HUDEP-2 (cell line): ENCODE data around the gene KDM1A.
A peak's percentile ranks its signal among the peaks of the same experiment; 100 is the strongest.
"Not testable (repeated sequence)": the region's sequence is repeated elsewhere in the genome, so short reads cannot be mapped to it uniquely, and the experiment has no call there.

Experiments used
- DNase-seq, 76 experiments: peaks; one replicate each; lab custom pipeline; 2025; ENCODE audit not compliant: unreplicated experiment in 76 of 76; lab: John Stamatoyannopoulos, UW

The KDM1A gene

DNA sequence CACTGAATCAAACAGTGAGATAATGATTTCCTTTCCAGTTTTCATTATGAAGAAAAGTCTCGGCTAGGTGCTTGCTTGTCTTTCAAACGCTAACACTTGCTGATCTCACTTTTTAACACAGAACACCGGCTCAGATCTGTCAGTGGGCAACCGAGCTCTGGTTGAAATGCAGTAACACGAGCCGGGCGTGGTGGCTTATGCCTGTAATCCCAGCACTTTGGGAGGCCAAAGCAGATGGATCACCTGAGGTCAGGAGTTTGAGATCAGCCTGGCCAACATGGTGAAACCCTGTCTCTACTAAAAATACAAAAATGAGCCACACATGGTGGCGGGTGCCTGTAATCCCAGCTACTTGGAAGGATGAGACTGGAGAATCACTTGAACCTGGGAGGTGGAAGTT lies 9.2 kb upstream of the KDM1A start:
- not testable (repeated sequence) for DNase-seq

DNA sequence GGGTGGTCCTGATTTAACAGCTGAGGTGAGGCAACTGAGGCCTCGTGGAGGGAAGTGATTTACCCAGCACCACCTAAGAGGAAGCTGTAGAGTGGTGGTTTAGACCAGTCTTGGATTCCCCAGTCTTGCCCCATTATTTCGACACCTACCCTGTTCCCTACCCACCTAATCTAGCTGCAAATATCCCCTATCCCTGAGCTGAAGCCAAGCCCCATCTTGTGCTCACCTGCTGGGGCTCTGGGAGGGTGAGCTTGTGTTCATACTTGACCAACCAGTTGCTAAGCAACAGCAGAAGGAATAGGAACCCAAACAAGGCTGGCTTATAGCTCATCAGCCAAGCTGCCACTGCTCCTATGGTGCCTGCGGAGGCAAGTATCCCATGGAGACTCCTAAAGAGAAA lies 5.6 kb upstream of the KDM1A start:
- no peak for DNase-seq

DNA sequence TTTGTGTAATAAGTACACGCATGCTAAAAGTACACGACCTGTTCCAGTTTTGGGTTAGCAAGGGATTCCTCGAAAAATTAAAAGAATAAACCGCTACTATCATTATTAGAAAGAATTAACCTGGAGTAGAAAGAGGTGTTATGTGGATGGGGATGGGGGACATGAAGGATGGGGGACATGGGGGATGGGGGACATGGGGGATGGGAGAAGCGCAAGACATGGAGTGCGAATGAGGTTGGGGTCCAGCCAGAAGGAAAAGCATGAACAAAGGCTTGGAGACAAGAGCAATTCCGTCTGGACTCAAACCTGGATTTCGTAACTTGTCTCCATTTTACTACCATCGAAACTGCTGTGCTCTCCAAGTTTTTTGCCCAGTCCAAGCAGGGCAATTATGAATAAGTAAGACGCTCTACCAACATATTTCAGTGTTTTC lies 591 bp upstream of the KDM1A start:
- DNase-seq: peak in 1 of 76 experiments; percentile 35

DNA sequence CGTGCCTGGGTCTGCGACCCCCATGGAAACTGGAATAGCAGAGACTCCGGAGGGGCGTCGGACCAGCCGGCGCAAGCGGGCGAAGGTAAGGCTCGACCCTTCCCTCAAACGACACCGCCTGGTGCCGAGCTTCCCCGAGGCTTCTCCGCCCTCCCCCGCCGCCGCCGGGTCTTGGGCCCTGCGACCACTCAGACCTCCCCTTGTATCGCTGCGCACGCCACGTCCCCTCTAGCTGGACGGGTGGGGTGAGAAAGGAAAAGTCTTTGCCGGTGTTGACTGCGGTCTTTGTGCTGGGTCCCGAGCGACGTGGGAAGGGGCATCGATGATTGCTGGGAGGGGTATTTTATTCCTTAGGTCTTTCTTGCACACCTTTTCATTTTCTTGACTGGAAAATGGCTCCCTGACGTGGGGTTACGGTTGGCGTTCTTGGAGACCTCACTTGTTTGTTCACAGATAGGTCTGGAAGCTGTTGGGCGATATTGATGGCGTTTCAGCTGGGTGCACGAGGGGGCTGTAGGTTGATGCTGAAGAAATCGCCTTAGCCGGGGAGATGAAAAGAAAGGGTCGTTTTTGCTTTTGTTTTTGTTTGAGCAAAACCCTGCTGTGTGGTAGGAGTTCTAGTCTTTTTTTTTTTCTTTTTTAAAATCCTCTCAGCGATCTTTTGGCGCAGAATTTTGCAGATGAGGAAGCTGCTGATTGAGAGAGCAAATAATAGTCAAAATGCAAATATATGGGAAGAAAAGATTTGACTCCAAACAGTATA lies 776 bp downstream of the KDM1A start:
- DNase-seq: peak in 30 of 76 experiments; percentile 5 to 56 (median 20)

DNA sequence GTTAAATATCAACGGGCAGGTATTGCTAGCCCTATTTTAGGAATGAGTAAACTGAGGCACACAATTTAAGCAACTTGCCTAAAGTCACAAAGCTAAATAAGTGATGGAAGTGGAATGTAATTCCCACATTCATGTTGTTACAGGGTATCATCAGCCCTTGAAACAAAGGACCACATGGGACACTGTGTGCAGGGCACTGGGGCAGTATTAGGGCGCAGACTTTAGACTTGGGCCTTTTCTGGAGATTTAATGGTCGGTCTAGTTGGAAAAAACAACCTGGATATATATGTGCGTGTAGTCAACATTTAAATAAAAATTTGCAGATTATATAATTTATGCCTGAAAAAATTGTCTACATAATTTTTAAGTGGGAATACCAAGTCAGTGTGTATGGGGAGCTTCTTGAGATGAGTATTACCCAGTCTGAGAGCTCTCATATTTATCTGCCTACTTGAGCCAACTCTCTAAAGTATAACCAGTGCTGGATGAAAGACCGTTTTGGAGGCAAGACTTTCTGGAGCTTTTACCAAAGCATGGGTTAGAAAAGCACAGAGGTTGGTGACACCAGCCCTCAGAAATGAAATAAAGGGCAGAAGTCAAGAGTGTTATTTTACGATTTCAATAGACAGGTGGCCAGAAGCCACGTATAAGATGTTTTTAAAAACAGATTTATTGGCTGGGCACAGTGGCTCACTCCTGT lies 1.6 kb downstream of the KDM1A start:
- DNase-seq: peak in 3 of 76 experiments; percentile 2 to 18 (median 15)

DNA sequence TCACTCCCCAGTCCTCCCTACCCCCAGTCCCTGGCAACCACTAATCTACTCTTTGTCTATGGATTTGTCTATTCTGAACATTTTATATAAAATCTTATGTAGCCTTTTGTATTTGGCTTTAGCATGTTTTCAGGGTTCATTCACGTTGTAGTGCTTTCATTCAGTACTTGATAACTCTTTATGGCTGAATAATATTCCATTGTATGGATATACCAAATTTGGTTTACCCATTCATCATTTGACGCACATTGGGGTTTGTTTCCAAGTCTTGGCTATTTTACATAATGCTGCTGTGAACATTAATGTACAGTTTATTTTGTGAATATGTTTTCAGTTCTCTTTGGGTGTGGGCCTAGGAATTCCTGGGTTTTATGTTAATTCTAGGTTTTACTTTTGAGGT lies 2.6 kb downstream of the KDM1A start:
- no peak for DNase-seq

DNA sequence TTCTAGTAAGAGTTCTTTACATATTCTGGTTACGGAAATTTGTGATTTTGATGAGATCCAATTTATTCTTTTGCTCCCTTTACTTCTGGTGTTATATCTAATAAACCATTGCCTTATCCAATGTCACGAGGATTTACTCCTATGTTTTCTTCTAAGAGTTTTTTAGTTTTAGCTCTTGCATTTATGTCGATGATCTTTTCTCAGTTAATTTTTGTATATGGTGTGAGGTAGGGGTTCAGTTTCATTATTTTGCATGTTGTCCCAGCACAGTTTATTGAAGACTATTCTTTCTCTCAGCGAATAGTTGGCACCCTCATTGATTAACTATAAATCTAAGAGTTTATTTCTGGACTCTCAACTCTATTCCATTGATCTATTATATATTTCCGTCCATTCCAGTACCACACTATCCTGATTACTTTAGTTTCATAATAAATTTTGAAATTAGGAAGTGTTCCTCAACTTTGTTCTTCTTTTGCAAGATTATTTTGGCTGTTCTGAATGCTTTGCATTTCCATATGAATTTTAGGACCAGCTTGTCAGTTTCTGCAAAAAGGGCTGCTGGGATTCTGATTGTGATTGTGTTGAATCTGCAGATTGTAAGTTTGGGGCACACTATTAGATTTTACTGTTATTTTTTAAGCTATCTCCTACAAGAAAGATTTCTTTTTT lies 4.0 kb downstream of the KDM1A start:
- no peak for DNase-seq

DNA sequence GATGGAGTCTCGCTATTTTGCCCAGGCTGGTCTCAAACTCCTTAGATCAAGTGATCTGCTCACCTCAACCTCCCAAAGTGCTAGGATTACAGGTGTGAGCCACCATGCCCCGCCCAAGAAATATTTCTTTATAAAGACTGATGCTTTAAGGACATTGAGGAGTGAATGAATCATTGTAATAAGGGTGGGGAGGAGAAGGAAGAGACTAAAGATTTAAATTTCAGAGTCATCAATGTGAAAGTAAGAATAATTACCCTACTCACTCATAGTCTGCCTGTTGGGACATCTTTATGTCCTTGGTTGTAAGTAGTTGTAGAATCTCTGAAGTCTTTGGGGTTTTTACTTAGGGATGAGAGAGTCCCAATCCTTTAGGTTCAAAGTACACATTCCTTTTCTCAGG lies 7.3 kb downstream of the KDM1A start:
- no peak for DNase-seq

DNA sequence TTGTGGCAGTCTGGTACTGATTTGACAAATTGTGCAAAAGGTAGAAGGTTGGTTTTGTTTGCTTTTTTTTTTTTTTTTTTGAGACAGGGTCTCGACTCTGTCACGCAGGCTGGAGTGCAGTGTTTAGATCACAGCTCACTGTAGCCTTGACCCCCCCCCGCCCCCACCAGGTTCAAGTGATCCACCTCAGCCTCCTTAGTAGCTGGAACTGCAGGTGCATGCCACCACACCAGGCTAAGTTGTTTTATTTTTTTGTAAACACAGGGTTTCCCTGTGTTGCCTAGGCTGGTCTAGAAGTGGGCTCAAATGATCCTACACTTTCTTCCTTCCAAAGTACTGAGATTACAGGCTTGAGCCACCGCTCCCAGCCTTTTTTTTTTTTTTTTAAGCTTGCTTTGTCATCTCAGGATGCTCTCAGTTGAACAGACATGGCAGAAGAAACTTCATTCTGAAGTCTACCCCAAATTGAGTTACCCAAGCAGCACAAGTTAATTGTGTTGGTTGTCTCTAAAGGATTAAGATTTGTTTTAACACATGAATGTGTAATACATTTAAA lies 8.2 kb downstream of the KDM1A start:
- DNase-seq: no peak

DNA sequence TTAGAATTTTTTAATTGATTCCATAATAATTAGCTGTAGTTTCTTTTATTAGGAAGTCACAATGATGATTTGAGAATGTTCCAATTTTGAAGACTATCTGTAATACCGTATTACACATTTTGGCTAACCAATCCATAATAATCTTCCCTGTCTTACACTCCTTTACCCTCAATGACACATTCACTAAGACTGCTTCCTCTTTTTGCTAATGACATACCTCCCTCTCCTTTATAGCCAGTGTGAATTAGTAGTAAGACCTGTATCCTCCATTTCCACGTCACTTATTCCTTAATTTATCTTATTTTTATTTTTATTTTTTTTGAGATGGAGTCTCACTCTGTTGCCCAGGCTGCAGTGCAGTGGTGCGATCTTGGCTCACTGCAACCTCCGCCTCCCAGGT lies 10.1 kb downstream of the KDM1A start:
- DNase-seq: no peak

DNA sequence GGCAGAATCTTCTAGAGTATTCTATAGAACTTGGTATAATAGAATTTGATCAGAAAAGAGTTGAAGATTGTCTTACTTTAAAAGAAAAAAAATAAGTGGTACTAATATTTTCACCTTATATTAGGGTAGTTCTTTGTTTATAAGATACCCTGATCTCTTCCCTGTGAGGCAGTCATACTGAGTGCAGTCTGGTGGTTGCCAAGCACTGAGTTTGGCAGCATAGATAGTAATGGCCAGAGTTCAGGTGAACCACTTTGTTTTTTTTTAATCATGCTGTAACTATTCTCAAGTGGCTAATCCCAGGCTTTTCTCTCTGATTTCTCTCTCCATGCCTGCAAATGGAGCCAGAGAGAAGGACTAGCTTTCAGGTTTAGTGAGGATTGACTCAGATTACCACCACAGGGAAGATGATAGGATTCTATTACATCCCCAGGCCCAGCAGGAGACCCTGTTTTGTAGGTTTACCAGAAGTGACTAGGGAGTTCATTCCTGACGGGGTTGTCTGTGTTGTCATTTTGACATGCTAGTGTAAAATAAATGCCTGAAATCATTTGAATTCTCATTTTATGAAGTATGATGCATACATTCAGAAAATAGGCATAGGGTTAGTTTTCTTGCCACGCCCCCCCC lies 16.7 kb downstream of the KDM1A start:
- no peak for DNase-seq

DNA sequence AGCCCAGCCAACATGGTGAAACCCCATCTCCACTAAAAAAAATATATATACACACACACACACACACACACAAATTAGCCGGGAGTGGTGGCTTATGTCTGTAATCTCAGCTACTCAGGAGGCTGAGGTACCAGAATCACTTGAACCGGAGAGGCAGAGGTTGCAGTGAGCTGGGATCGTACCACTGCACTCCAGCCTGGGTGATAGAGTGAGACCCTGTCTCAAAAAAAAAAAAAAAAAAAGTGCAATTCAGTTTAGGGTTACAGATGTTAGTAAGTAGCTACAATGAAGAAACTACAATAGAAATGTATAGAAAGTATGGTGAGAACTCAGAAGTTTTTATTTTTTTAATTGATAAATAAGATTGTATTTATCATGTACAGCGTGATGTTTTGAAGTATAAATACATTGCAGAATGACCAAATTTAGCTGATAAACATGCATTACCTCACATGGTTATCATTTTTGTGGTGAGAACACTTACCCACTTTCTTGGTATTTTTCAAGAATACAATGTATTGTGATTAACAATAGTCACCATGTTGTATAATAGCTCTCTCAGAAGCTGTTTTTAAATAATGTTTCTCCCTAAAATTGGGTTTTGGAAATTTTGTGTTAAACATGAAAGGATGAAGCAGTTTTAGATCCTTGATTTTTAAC lies 17.9 kb downstream of the KDM1A start:
- peak in 1 of 76 experiments; percentile 4 for DNase-seq

DNA sequence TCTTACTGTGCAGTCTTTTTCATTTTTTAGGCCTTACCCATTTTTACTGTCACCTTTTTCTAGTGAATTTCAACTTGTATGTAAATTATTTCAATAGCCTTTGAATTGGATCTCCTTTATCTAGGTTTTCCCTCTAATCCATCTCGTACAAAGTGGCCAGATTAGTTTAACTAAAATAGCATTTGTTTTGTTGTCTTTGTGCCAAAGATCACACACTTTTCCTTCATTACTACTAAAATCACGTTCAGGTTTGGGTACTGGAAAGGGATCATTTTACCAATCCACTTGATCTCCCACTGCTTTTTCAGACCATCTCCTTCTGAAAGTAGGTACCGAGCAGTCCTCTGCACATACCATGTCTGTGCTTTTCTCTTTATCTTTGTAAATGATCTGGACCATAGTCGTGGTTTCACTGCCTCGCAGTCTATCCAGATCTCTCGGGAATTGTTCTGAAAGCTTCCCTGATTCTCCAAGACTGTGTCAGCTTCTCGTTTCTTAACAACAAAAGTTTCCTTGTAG lies 20.1 kb downstream of the KDM1A start:
- no peak for DNase-seq

DNA sequence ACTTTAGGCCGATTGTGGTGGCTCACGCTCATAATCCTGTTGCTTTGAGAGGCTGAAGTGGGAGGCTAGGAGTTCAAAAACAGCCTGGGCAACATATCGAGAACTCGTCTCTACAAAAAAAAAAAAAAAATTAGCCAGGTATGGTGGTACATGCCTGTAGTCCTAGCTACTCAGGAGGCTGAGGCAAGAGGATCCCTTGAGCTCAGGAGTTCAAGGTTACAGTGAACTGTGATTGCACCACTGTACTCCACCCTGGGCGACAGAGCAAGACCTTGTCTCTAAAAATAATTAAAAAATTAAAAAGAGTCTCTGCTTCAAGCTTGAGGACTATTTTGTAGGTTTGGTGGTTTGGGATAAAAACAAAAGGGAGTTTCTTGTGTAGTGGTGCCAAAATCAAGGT lies 21.2 kb downstream of the KDM1A start:
- DNase-seq: no peak

DNA sequence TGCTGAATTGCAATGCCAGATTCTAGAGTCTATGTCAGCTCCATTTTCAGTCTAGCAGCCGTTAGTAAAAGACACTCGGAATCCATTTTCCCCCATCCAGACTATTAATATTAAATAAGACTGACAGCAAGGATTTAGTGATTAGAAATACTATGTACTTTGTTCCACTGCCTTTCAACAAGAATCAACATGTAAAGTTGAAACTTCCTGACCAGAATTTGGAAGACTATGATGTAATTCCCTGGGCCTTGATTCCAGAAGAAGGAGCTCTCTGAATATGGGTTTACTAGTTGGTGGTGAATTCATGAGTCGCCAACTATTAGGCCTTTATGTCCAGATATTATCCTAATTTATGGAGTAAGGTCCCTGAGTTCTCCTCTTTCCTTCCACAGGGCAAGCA lies 24.8 kb downstream of the KDM1A start:
- no peak for DNase-seq

DNA sequence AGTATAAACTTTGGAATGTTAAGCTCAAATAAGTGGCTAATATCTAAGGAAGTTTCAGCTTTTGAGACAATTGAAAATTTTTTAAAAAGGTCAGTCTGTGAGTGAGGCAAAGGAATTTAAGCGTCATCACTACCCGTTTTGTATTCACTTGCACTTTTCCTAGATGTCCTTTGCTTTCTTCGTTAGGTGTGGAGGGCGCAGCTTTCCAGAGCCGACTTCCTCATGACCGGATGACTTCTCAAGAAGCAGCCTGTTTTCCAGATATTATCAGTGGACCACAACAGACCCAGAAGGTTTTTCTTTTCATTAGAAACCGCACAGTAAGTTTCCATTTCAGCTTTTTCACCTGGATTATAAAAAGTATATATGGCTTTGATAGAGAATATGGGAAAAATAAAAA lies 30.9 kb downstream of the KDM1A start:
- DNase-seq: no peak

DNA sequence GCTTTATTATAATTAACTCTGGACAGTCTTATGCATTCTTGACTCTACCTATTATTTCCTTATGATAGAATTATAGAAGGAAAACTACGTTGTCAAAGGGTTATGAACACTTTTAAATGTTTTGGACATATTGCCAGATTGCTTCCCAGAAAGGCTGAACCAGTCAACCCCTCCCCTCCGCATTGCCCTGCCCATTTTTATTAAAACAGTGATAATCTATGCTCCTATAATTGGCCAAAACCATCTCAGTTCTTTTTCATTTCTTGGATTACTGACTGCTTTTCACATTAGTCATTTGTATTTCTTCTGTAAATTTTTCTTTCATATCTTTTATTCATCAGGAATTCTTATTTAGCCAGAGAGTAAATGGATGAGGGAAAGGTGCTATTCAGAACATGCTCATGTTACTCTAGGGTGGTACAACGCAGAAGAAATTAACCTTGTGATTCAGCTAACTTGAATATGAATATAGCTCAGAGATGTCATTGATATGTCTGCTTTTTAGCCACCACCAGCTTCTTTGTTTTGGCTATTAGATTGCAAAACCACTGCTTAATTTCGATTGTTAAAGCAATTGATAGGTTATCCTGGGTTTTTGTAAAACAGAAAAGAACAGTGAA lies 32.1 kb downstream of the KDM1A start:
- DNase-seq: no peak

DNA sequence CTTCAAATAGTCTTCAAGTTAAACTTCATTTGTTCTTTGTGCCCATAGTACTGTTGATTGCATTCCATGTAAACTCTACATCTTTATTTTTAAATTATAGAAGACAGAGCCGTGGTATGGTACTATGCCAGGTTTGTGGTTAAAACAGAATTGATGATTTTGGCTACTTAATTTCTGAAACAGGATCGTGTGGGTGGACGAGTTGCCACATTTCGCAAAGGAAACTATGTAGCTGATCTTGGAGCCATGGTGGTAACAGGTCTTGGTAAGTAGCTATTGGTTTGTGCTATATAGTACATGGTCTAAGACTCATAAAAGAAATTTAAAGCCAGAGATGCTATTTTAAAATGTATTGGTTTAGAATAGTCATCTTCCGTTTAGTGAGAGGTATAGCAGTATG lies 38.0 kb downstream of the KDM1A start:
- DNase-seq: no peak

DNA sequence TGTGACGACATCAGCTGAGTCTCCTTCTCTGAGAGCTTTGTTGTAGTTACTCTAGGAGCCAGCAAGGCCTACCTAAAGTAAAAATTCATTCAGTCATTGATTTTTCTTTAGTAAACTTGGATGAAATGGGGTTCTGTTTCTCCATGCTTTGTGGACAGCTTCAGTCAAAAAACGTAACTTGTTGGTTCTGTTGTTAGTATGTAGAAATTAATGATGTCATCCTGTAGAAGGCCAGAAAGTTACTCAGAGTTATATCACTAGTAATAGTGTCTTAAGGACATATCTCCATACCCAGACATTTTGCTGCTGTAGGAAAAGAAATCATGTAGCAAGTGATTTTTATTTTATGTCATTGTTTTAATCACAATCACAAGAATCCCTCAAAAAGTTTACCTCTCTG lies 43.0 kb downstream of the KDM1A start:
- no peak for DNase-seq

DNA sequence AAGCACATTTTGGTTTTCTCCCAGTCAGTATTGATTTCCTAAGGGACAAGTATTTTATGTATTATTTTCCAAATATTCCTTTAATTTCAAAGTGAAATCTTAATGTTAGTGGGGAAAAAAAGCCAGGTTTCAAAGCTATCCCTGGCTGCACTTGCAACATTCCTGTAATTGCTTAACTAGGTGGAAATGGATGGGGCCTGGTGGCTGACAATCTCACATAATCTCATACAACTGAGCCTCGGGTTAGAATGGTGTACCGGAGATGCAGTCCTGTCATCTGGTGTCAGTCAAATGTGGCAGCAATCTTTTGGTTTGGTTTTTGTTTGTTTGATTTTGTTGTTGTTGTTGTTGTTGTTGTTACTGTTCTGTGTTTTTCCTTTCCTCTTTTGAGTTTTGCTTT lies 46.1 kb downstream of the KDM1A start:
- no peak for DNase-seq
